ENCODE data around the gene KDM1A.

The KDM1A gene

DNA sequence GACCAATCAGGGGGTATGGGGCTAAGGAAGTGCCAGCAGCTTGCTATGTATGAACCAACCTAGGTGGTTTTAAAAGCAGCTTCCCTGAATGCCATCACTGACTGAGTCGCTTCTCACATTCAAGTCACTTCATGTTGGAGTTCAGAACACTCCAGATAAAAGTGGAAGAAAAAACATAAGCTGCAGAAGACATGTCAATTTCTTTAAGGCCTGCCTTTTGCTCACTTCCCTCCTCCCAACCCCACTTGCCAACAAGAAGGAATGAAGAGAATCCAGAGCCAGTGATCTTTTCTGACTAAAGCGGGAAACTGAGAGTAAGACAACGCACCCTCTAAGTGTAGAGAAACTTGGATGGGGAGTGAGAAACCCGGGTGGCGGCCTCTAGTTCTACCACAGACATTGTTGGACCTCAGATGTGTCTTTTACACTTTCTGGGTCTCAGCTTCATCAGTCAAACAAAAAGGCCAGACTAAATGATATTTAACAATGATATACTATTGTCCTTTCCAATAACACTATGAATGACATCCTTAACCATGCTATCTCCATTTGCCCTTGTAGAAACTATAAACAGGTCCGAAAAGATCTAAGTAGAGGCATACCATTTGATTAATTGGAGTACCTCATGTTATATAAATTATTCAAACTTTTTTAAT, 95.3 kb downstream of the KDM1A start:
- no peak for DNase-seq

DNA sequence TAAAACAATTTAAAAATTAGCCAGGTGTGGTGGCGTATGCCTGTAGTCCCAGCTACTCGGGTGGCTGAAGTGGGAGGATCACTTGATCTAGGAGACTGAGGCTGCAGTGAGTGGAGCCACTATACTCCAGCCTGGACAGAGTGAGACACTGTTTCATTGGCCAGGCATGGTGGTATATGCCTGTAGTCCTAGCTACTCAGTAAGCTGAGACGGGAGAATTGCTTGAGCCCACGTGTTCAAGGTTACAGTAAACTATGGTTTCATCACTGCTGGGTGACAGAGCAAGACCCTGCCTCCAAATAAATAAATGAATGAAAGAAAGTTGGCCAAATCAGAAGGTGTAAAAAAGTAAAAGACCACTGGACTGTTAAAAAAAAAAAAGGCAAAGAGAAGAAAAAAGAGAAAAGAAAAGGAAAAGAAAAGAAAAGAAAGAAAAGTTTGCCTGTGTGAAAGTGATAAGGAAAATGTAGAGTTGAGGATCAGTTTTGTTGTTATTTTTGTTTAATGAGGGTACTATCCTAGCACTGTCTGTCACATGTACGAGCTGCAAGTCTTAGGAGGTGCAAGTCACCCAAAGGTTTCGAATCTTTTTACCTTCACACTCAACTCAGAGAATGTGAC, 97.1 kb downstream of the KDM1A start:
- DNase-seq = no peak

DNA sequence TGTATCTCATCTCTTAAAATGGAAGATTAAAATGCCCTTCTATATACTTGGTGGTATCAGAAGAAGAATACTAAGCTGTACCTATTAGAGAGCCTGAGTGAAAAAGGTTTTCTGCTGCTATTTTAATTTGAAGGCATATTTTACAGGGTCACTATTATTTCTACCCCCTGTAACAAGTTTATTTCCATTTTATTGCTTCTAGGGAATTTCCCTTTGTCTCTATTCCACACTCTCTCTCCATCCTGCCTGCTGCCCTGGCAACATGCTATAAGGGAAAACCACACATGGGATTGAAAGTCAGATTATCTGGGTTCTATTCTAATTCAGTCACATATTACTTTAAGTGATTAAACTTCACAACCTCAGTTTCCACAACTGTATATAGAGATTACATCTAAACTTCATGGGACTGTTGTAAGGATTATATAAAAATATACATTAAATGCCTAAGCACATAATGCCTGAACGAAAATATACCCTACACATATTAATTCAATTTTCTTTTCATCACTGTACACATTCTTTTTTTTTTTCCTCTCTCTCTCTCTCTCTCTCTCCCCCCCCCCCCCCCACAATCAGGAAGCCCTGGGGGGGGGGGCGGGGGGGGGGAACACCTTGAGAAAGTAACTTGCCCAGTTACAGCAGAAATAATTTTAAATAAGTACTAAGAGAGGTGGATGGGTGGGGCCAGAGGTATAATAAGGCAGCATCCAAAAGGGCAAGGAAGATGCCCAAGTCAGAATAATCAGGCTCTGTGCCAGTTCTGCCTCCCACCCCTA, 97.8 kb downstream of the KDM1A start:
- DNase-seq = no peak

- no peak for DNase-seq
These were observed 99.1 kb downstream of the KDM1A start for GRCh38 chr1:23118407-23118806.

- peak; percentile 20 to 37 for DNase-seq
These were observed 99.9 kb downstream of the KDM1A start for GRCh38 chr1:23118957-23119792.

- no peak for DNase-seq
These were observed 101.1 kb downstream of the KDM1A start for GRCh38 chr1:23120383-23120782.

DNA sequence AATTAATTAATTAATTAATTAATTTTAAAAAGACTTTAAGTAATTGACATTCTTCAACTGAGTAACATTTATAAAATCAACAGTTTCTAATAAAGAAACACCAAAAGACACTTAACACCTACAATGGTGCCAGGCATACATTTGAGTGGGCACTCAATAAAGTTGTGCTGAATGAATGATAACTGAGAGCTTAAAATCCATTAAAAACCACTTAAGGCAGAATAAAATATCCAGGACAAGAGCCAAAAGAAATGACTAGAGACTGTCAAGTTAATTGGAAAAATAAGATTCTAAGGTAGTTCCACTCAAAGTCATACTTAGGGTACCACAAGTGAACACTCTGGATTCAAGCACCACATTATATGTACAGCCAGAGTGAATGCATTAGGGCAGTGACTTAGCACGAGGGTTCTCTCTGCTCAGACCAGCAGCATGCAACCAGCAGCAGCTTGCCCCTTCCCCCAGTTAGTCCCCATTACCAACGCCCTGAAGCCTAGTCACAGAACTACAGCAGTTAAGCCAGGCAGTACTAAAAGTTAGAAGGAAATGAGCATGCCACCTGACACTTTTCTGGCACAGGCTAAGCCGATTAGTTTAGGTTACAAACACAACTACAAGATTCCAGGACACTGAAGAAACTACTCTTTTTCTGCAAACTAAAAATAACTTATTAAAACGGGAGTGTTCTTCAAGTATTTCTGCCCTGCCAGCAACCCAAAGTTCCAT, 102.9 kb downstream of the KDM1A start:
- DNase-seq = no peak

DNA sequence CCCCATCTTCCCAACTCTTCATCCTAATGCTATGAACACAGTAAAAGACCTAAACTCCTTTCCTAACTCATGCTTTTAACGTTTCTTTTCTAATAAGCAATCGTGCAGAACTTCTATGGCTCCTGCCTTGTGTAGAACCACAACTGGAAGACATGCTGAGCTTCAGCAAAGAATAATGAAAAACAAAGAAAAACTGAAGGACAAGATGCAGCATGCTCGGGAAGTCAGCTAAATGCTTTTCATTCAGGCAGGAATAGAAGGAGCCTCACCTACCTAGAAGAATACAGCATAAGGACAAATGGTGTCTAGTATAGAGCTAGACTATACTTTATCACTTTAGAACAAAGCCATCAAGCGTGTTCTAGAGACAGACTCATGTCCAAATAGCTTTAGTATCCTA, 103.5 kb downstream of the KDM1A start:
- no peak for DNase-seq

GRCh38 chr1:23123528-23123927, 104.3 kb downstream of the KDM1A start:
- DNase-seq = no peak

DNA sequence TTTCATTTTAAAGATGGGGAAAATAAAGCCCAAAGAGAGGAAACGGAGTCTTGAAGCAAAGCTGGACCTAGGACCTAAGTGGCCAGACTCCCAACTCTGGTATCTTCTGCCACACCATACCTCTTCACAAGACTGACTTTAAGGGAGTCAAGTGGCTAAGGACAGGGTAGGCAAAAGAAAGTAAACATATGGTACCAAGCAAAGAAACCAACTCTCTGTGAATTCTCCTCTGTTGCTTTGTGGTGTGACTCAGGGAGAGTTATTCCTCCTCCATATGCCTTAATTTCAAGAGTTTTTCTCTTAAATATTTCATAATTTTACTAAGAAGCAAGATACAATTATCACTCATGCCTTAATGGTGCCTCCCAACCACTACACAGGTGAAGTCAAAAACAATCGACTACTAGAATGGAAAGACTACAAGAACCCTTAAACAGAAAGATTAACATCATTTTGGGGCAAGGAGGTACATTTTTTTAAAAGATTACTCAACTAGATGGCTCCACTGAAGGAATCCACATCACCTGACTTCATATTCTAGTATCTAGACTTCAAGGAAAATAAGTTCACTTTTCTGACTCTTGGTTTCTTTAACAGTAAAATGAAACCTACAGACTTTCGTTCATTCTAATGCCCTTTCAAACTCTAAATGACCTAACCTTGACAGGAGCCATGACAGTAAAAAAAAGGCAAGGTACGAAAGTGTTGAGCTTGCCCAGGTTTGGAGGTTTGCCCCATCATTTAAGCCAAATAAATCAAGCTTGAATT, 105.2 kb downstream of the KDM1A start:
- DNase-seq = no peak

- no peak for DNase-seq
These were observed 106.2 kb downstream of the KDM1A start for GRCh38 chr1:23125489-23125888.

- no peak for DNase-seq
These were observed 106.9 kb downstream of the KDM1A start for GRCh38 chr1:23126200-23126599.

GRCh38 chr1:23126801-23127200, 107.5 kb downstream of the KDM1A start:
- no peak for DNase-seq

DNA sequence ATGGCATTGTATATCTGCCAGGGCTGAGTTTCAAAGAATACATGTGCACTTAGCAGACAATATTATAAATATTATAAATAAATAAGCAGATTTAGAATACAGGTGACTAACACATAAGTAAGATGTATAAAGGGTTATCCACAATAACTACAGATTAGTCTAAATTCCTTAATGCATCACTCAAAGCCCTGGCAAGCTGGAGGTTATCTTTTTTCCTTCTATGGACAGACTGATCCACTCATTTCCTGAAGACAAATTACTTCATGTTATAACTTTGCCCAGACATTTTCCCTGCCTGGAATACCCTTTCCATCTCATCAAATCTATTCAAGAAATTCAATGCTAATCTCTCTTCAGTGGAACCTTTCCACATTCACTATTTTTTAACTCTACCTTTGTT, 110.6 kb downstream of the KDM1A start:
- no peak for DNase-seq

GRCh38 chr1:23132033-23132432, 112.8 kb downstream of the KDM1A start:
- DNase-seq = no peak
